Measurements from ENCODE around the gene NGB.

The NGB gene

DNA sequence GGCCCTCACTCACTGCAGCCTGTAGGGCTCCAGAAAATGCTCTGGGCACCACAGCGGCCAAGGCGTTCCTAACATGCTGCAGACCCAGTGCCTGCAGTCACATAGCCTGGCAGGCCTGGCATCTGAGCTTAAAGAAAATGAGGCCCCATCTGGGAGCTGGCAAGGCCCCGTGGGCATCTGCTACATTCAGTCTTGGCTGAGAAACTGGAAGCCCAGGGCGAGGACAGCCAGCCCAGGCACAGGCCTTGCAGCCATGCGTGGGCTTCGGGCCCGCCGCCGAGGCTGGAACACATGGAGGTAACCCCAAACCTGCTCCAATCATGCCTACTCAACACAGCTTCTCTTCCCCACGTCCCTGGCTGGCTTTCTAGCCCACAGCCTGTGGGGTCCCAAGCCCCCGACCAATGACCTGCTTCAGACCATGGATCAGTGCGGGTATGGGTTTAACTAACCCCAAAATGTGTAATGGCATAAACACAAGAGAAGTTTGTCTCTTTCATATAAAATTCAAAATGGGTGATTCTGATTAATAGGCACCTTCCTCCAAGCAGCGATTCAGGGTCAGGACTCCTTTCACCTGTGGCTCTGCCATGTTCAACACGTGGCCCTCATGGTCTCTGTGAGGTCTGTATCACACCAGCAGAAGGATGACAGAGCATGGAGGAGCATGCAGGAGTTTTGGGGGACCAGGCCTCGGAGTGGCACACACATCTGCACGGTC lies 6.4 kb downstream of the NGB start:
- no peak for DNase-seq (ENCODE audit: extremely low read depth, low read depth)
- TF ChIP-seq CTCF (IDR thresholded peaks at IDR 0.05; ENCODE audit: low read depth, low read length) = no peak

- no peak for DNase-seq (ENCODE audit: extremely low read depth, low read depth)
- no peak for TF ChIP-seq CTCF (IDR thresholded peaks at IDR 0.05; ENCODE audit: low read depth, low read length)
Measured at GRCh38 chr14:77260631-77261030, 10.4 kb downstream of the NGB start.

DNA sequence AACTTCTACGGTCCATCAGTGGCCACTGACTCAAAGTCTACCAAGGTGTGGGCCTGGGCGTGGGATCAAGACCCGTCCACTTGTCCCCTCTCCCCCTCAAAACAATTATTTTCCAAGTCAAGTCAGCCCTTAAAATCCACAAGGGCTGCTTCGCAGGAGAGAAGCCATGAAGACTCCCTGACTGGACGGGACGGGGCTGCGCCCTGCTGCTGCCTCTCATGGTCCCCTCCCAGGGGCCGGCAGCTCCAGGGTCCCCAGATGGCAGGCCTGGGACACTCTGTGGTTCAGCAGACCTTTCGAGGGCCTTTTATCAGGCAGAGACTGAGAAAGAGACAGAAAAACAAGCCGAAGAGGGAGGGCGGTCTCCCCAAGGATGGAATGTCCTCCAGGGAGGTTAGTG lies 10.8 kb downstream of the NGB start:
- no peak for TF ChIP-seq CTCF (IDR thresholded peaks at IDR 0.05; ENCODE audit: low read depth, low read length)
- DNase-seq (ENCODE audit: extremely low read depth, low read depth) = no peak

GRCh38 chr14:77259025-77259715 lies 11.8 kb downstream of the NGB start:
- DNase-seq (ENCODE audit: extremely low read depth, low read depth) = no peak

GRCh38 chr14:77258566-77258965 lies 12.4 kb downstream of the NGB start:
- TF ChIP-seq CTCF (IDR thresholded peaks at IDR 0.05; ENCODE audit: low read depth, low read length) = no peak
- no peak for DNase-seq (ENCODE audit: extremely low read depth, low read depth)

More at GRCh38 chr14:77259025-77259715, 11.8 kb downstream of the NGB start:
- no peak for TF ChIP-seq CTCF (IDR thresholded peaks at IDR 0.05; ENCODE audit: low read depth, low read length)

DNA sequence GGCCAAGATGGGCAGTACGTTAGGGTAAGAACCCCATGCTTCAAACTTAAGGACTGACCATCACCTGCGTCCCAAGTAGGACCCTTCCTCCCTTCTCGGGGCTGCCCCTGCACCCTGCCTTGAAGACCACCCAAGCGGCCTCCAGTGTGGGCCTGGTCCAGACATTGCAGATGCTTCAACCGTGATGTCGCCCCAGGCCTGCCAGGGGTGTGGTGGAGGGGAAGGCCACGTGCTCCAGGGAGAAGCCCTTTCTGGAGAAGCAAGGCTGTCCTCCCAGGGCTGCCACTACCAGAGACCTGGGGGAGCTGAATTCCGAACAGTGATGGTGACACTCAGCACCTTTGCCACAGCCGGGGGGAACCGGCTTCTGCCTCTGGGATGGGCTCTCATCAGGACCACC lies 13.3 kb downstream of the NGB start:
- no peak for DNase-seq (ENCODE audit: extremely low read depth, low read depth)
- TF ChIP-seq CTCF (IDR thresholded peaks at IDR 0.05; ENCODE audit: low read depth, low read length) = no peak

DNA sequence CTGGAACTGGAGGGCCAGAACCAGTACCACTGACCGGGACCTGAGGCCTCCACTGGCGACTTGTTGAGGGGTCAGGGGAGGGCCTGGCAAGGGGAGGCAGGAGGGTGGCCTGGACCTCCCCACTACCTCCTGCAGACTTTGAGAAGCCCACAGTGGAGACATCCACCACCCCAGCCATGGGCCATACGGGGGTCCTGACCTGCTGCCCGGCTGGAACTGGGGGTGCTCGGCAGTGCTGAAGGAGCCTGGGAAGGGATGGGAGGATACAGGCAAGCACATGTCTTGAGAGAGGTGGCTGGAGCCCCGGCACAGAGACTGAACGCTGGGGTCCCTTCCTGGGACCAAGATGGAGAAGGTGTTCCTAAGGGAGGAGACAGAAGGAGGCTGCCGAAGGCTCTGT lies 14.3 kb downstream of the NGB start:
- no peak for TF ChIP-seq CTCF (IDR thresholded peaks at IDR 0.05; ENCODE audit: low read depth, low read length)
- no peak for DNase-seq (ENCODE audit: extremely low read depth, low read depth)
